Fibroblast of lung (primary cell): ENCODE results near the gene LRCH4.

Experiments
- EZH2 ChIP-seq: IDR thresholded peaks from 2 replicates; pipeline ENCODE4 v1.5.1; 2012; ENCODE audit warnings: low read length, control low read depth, mild to moderate bottlenecking; ENCODE audit errors: missing control alignments
- TF ChIP-seq, protein P1 (sequence below), 2 donors: IDR thresholded peaks in 1 of 2; conservative IDR thresholded peaks in 1 of 2; 1 replicate in 1 of 2; 2 replicates in 1 of 2; pipeline ENCODE4 v1.5.1; 2011 to 2012; ENCODE audit warnings: low read length in 2 of 2, control low read depth in 1 of 2, inconsistent platforms in 1 of 2, low read depth in 1 of 2, mild to moderate bottlenecking in 1 of 2

DNA sequence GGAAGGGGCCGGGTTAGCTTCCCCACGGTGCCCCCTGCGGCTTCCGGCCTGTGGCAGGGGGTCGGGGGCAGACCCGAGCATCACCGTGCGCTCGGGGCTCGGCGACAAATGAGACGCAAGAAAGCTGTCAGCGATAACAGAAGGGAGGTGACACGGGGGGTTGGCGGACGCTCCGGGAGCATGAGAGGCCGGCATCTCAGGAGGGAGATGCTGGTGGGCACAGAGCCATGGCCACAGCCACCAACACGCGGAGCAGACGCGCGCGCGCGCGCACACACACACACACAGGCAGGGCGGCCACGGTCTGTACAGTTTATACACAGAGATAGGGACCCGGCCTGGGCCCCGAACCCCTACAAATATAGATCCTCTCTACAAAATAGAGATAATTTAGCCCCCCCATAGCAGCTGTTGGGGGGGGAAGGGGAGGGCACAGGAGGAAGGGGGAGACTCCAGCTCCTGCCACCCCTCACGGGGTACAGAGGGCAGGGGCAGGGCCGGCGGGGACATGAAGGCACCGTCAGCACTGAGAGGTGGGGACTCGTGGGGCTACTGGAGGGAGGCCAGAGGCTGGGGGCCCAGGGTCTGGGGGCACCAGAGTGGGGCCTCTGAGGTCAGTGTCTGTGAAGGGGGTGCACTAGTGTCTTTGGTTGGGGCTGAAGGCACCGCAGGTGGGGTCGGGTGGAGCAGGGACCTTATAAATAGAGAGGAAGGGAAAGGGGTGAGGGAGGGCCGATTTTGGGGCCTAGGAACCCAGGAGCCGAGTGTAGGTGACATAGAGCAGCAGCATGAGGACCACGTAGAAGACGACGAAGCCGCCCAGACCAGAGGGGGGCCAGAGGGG lies 11.3 kb downstream of the LRCH4 start:
- TF ChIP-seq, protein P1, sequence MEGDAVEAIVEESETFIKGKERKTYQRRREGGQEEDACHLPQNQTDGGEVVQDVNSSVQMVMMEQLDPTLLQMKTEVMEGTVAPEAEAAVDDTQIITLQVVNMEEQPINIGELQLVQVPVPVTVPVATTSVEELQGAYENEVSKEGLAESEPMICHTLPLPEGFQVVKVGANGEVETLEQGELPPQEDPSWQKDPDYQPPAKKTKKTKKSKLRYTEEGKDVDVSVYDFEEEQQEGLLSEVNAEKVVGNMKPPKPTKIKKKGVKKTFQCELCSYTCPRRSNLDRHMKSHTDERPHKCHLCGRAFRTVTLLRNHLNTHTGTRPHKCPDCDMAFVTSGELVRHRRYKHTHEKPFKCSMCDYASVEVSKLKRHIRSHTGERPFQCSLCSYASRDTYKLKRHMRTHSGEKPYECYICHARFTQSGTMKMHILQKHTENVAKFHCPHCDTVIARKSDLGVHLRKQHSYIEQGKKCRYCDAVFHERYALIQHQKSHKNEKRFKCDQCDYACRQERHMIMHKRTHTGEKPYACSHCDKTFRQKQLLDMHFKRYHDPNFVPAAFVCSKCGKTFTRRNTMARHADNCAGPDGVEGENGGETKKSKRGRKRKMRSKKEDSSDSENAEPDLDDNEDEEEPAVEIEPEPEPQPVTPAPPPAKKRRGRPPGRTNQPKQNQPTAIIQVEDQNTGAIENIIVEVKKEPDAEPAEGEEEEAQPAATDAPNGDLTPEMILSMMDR (conservative IDR thresholded peaks at IDR 0.05 in 1 of 2, IDR thresholded peaks at IDR 0.05 in 1 of 2; ENCODE audit: low read depth in 1 of 2, low read length in 2 of 2) = no peak
- TF ChIP-seq EZH2 = no peak
